ENCODE data around the gene DIRAS1.

GRCh38 chr19:2723345-2723715 lies 2.2 kb upstream of the DIRAS1 start:
- TF ChIP-seq CTCF (conservative IDR thresholded peaks at IDR 0.05 in 1 of 2, IDR thresholded peaks at IDR 0.05 in 1 of 2; ENCODE audit: low read depth in 1 of 2, low read length in 2 of 2) = no peak
- no peak for TF ChIP-seq EZH2 (IDR thresholded peaks at IDR 0.05; ENCODE audit: low read length, missing control alignments)

Measured in fibroblast of lung (primary cell).